GM13976 (cell line): Measurements from ENCODE around the gene TFF2.

Experiments
- DNase-seq: peaks from one replicate; pipeline ENCODE4 v3.0.0; 2012; ENCODE audit warnings: low spot score
- in situ Hi-C: fragments of 300-500 bp; cut with MboI; formaldehyde crosslinking; loops from one replicate; pipeline ENCODE4 v1.12.0; 2022; ENCODE audit warnings: low sequenced_read_pairs, mixed read lengths, inconsistent platforms; ENCODE audit not compliant: unreplicated experiment
- TF ChIP-seq, protein P1 (sequence below): IDR thresholded peaks from 2 replicates; pipeline ENCODE4 v1.5.1; 2012; ENCODE audit warnings: borderline replicate concordance, mild to moderate bottlenecking; ENCODE audit not compliant: insufficient read depth; ENCODE audit errors: extremely low read depth, missing control alignments, control extremely low read depth

Gene TFF2

DNA sequence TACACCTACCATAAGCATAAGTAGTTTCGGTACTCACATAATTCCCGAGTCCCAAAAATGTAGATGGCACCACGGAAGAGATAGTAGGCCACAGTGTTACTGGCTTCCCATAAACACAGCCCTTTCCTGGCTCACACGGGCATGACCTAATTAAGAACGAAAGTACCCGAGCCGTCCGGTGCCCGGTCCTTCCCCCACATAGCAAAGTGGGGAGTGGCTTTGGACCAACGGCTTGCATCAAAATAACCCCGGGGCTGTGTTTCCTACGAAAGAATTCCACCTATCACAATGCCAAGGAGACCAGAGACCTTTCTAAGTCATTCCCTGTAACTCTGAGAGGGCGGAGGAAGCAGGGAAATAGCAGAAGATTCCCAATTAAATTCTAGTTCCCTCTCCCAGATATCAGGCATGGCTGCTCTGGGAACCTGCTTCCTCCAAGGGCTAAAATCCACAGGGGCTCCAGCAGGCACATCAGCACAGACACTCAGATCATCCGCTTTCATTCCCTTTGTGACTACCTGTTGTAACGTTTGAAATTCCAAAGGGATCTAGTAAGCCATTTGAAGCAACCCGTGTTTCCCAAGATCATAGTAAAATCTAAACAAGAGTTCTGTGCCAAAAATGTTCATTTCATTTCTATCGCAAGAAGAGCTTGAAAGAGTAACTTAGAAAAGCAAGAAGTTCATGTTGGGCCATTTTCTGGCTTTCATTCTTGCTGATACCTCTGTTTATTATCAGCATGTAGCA, 45.3 kb upstream of the TFF2 start, which contains the start of gene TMPRSS3:
TSS of gene TMPRSS3 (minus strand) at position 148 of the 747 bp plus-strand sequence. CDS start 635 bp downstream, outside the sequence.
- TF ChIP-seq, protein P1, sequence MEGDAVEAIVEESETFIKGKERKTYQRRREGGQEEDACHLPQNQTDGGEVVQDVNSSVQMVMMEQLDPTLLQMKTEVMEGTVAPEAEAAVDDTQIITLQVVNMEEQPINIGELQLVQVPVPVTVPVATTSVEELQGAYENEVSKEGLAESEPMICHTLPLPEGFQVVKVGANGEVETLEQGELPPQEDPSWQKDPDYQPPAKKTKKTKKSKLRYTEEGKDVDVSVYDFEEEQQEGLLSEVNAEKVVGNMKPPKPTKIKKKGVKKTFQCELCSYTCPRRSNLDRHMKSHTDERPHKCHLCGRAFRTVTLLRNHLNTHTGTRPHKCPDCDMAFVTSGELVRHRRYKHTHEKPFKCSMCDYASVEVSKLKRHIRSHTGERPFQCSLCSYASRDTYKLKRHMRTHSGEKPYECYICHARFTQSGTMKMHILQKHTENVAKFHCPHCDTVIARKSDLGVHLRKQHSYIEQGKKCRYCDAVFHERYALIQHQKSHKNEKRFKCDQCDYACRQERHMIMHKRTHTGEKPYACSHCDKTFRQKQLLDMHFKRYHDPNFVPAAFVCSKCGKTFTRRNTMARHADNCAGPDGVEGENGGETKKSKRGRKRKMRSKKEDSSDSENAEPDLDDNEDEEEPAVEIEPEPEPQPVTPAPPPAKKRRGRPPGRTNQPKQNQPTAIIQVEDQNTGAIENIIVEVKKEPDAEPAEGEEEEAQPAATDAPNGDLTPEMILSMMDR: no peak
- DNase-seq: no peak
- in situ Hi-C loops: no loop called here

DNA sequence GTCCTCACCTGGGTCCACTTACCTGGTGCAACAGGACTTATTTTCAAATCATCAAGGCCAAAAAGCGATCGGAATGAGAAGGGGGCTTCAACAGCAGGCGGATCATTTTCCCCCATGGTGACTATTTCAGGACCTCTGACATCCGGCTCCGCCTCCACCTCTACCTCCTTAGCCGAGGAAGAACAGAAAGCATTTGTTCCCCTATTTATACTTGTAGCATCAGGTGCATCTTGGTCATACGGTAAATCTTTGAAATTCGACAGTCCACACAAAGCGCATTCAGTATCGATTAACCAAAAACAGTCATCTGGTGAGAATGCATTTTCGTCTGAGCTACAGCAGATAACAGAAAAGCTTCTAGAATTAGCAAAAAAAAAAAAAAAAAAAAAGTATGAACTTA, 44.5 kb upstream of the TFF2 start:
- in situ Hi-C loops: no loop called here
- no peak for DNase-seq
- TF ChIP-seq, protein P1: no peak

DNA sequence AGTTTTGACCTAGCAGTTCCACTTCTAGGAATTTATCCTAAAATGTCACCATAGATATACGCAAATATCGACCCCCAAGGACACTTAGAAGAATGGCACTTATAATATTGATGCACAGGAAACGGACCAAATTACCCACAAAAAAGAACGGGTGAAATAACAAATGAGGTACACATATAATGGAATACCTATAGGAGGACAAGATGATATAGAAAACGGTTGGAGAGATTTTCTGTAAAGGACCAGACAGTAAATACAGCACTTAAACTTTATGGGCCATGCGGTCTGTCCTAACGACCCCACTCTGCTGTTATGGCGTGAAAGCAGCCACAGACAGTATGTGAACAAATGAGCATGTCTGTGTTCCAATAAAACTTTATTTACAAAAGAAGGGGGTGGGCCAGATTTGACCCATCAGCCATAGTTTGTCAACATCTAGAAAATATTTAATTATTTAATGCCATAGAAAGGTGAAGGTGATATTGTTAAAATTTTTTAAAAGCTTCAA, 42.7 kb upstream of the TFF2 start:
- no peak for DNase-seq
- TF ChIP-seq, protein P1: no peak
- in situ Hi-C loops: no loop called here

DNA sequence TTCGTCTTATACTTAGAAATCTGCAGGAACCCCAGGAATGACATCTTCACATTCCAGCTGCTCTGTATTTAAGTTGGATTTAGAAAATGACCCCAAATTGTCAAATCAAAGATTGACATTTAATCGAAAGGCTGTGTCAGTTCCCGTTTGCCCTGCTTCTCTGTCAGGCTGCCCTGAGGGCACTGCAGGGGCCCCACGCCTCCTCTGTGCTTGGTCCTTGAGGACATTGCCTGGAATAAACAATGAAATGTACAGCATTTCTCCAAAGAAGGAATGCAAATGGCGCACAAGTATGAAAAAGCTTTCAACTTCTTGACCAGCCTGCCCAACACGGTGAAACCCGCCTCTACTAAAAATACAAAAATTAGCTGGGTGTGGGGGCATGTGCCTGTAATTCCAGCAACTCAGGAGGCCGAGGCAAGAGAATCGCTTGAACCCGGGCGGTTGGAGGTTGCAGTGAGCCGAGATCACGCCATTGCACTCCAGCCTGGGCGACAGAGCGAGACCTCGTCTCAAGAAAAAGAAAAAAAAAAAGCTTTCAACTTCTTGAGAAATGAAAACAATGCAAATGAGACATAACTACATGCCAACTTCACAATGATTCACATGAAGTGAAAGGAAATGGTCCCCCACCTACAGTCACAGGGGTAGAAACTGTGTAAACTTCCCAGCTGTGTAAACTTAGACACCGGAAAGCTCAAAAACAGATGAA, 42.1 kb upstream of the TFF2 start:
- in situ Hi-C loops: no loop called here
- DNase-seq: no peak
- TF ChIP-seq, protein P1: no peak

DNA sequence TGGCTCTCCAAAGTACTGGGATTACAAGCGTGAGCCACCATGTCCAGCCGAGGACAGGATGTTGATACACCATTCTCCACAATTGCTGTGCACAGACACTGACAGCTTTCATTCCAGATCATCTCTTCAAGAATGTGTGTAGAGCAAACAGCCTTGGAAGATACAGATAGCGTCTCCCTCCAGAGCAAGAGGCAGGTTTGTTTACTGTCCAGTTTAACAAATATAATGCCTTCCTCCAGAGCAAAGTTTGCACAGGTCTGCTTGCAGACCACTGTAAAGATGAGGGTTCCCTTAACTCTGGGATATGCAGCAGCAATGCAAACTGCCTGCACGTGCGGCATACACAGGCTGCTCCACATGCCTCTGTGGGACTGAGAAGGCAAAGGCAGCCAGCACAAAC, 40.5 kb upstream of the TFF2 start:
- TF ChIP-seq, protein P1: no peak
- in situ Hi-C loops: no loop called here
- DNase-seq: no peak

DNA sequence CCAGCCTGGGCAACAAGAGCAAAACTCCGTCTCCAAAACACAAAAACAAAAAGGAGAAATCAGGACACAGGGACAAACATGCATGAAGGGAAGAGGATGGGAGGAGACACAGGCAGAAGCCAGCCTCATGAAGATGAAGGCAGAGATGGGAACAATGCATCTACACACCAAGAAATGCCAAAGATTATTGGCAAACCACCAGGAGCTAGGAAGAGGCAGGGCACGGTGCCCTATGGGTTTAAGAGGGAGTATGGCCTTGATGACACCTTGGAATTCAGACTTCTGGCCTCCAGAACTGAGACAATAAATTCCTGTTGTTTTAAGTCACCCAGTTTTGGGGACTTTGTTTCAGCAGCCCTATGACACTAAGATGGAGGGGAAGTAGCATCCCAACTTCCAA, 39.9 kb upstream of the TFF2 start:
- TF ChIP-seq, protein P1: no peak
- in situ Hi-C loops: no loop called here
- no peak for DNase-seq
